ENCODE measurements around the gene CASP7. TPM values are rescaled to one million over a fixed set of nuclear protein-coding genes. Genes with fewer than 3 reads are reported as not detected.

The CASP7 gene
- total RNA-seq, 6 donors from 2014 or later = 17.4 to 35.1 (median 29.6) TPM

DNA sequence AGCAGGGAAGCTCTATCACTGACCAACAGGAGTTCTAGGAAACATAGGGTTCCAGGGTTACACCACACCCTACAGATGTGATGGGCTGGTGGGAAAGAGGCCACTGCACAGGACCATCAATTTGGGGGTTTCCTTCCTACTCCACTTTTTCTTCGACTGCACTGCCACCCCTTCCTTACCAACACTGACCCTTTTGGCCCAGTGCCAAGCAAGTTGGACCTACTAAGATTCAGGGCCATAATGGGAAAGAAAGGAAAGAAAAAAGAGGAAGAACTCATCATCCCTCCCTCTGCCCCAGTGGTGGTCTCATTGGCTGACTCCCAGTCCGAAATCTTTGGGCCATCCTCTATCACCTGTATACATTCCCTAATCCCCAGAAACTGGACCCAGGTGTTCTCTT, 65.7 kb downstream of the CASP7 start:
- no peaks in the 10 kb centered on the region for H3K36me3 ChIP-seq
- no peak for DNase-seq
- no peaks in the 10 kb centered on the region for H3K9me3 ChIP-seq
- no peak overlapping the region for H3K4me3 ChIP-seq
- WGBS, 2 donors = 83 to 84% methylated on average over 2 of the region's 2 CpGs
- H3K4me1 ChIP-seq = peaks cover 0 to 6% (median 3%) of the 10 kb centered on the region in 4 donors
- ATAC-seq (ENCODE audit: low FRiP score in 2 of 2) = no peak
- no peaks in the 10 kb centered on the region for H3K27me3 ChIP-seq
- no peak overlapping the region for H3K27ac ChIP-seq
- TF ChIP-seq POLR2A (IDR thresholded peaks at IDR 0.05) (no peak), CTCF (IDR thresholded peaks at IDR 0.05) (no peak), POLR2AphosphoS5 (IDR thresholded peaks at IDR 0.05) (no peak)

- H3K4me1 ChIP-seq = peaks cover 0 to 6% (median 3%) of the 10 kb centered on the region in 4 donors
- DNase-seq (no peak), ATAC-seq (ENCODE audit: low FRiP score in 2 of 2) (no peak)
- WGBS, 2 donors = 50 to 73% methylated on average over 3 of the region's 3 CpGs
- H3K27ac ChIP-seq = no peak overlapping the region
- H3K27me3 ChIP-seq = no peaks in the 10 kb centered on the region
- H3K36me3 ChIP-seq = no peaks in the 10 kb centered on the region
- H3K4me3 ChIP-seq = no peak overlapping the region
- no peaks in the 10 kb centered on the region for H3K9me3 ChIP-seq
- TF ChIP-seq CTCF (IDR thresholded peaks at IDR 0.05) (no peak), EP300 (IDR thresholded peaks at IDR 0.05) (no peak), POLR2AphosphoS5 (IDR thresholded peaks at IDR 0.05) (no peak), POLR2A (IDR thresholded peaks at IDR 0.05) (no peak)
These were observed 66.7 kb downstream of the CASP7 start for GRCh38 chr10:113746217-113746957.

GRCh38 chr10:113751181-113751732, 71.5 kb downstream of the CASP7 start, which contains the start of gene PLEKHS1:
Gene PLEKHS1 (plus strand): TSS chr10:113751682. CDS start chr10:113755278, 3,596 bp downstream.
- H3K9me3 ChIP-seq = no peaks in the 10 kb centered on the region
- DNase-seq (no peak), ATAC-seq (ENCODE audit: low FRiP score in 2 of 2) (no peak)
- TF ChIP-seq POLR2AphosphoS5 (IDR thresholded peaks at IDR 0.05) = no peak
- TF ChIP-seq CTCF (IDR thresholded peaks at IDR 0.05) = no peak
- no peak for TF ChIP-seq POLR2A (IDR thresholded peaks at IDR 0.05)
- TF ChIP-seq EP300 (IDR thresholded peaks at IDR 0.05) = no peak
- no peak within 1 kb of the TSS for H3K4me3 ChIP-seq
- no peaks in the 10 kb centered on the region for H3K27me3 ChIP-seq
- WGBS, 2 donors = 90 to 100% methylated on average over 3 of the region's 3 CpGs
- peaks cover 3 to 12% (median 5%) of the 10 kb centered on the region in 4 donors for H3K4me1 ChIP-seq
- no peak within 1 kb of the TSS for H3K27ac ChIP-seq
- no peaks in the 10 kb centered on the region for H3K36me3 ChIP-seq

DNA sequence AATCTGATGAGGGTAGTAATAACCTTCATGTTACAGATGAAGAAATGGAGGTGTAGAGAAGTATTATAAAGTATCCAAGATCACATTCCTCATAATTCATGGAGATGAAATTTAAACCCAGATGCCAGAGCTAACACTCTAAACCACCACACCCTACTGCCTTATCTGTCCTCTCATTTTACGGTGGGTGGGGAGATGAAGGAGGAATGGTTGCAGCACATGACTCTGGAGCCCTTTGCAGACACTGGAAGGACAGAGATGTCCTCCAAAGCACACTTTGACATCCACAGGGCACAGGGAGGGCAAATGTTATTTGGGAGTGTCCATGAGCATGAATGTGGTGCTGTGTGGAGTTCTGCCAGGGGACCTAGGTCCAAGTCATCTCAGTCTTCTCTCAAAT, 72.8 kb downstream of the CASP7 start:
- H3K4me3 ChIP-seq = no peak overlapping the region
- H3K27ac ChIP-seq = no peak overlapping the region
- TF ChIP-seq POLR2AphosphoS5 (IDR thresholded peaks at IDR 0.05) (no peak), CTCF (IDR thresholded peaks at IDR 0.05) (no peak), POLR2A (IDR thresholded peaks at IDR 0.05) (no peak), EP300 (IDR thresholded peaks at IDR 0.05) (no peak)
- H3K9me3 ChIP-seq = no peaks in the 10 kb centered on the region
- no peaks in the 10 kb centered on the region for H3K27me3 ChIP-seq
- whole genome bisulfite sequencing, 2 donors = 29 to 40% methylated on average over 1 of the region's 1 CpG
- DNase-seq (no peak), ATAC-seq (ENCODE audit: low FRiP score in 2 of 2) (no peak)
- peaks cover 0 to 10% (median 4%) of the 10 kb centered on the region in 4 donors for H3K4me1 ChIP-seq
- no peaks in the 10 kb centered on the region for H3K36me3 ChIP-seq
